HEK293 (cell line): Measurements from ENCODE around the gene GNB1.

Experiments used
- CTCF ChIP-seq: fragments of 450-650 bp; formaldehyde crosslinking; IDR thresholded peaks from 2 replicates; pipeline ENCODE4 v1.5.1; 2016; ENCODE audit warnings: missing biosample characterization, missing genetic modification characterization
- PRDM2 ChIP-seq: fragments of 450-650 bp; formaldehyde crosslinking; IDR thresholded peaks from 2 replicates; pipeline ENCODE4 v1.5.1; 2016; ENCODE audit warnings: missing biosample characterization, missing genetic modification characterization, borderline replicate concordance
- SCRT1 ChIP-seq: fragments of 450-650 bp; formaldehyde crosslinking; IDR thresholded peaks from 2 replicates; pipeline ENCODE4 v1.5.1; 2016; ENCODE audit warnings: missing biosample characterization, missing genetic modification characterization, borderline replicate concordance
- TRIM28 ChIP-seq: IDR thresholded peaks from 2 replicates; pipeline ENCODE4 v1.6.1; 2011; ENCODE audit warnings: low read length, control low read depth, borderline replicate concordance
- YY1 ChIP-seq: fragments of 450-650 bp; formaldehyde crosslinking; IDR thresholded peaks from 2 replicates; pipeline ENCODE4 v1.5.1; 2018; ENCODE audit warnings: missing biosample characterization, missing genetic modification characterization
- ZFHX2 ChIP-seq: fragments of 450-650 bp; formaldehyde crosslinking; conservative IDR thresholded peaks from 2 replicates; pipeline ENCODE4 v1.5.1; 2016; ENCODE audit warnings: missing biosample characterization, missing genetic modification characterization
- ZNF10 ChIP-seq: fragments of 450-650 bp; formaldehyde crosslinking; IDR thresholded peaks from 2 replicates; pipeline ENCODE4 v1.5.1; 2017; ENCODE audit warnings: missing biosample characterization, missing genetic modification characterization
- ZNF155 ChIP-seq: fragments of 450-650 bp; formaldehyde crosslinking; IDR thresholded peaks from 2 replicates; pipeline ENCODE4 v1.5.1; 2016; ENCODE audit warnings: missing biosample characterization, missing genetic modification characterization
- ZNF416 ChIP-seq: fragments of 450-650 bp; formaldehyde crosslinking; IDR thresholded peaks from 2 replicates; pipeline ENCODE4 v1.5.1; 2016; ENCODE audit warnings: missing biosample characterization, missing genetic modification characterization
- ZNF514 ChIP-seq: fragments of 450-650 bp; formaldehyde crosslinking; IDR thresholded peaks from 2 replicates; pipeline ENCODE4 v1.5.1; 2016; ENCODE audit warnings: missing biosample characterization, missing genetic modification characterization
- ZNF561 ChIP-seq: fragments of 450-650 bp; IDR thresholded peaks from 2 replicates; pipeline ENCODE4 v1.5.1; 2018; ENCODE audit warnings: missing biosample characterization, missing genetic modification characterization, borderline replicate concordance
- ZNF596 ChIP-seq: fragments of 450-650 bp; IDR thresholded peaks from 2 replicates; pipeline ENCODE4 v1.5.0; 2018; ENCODE audit warnings: missing biosample characterization, mild to moderate bottlenecking, missing genetic modification characterization, moderate library complexity
- ZNF660 ChIP-seq: fragments of 450-650 bp; IDR thresholded peaks from 2 replicates; pipeline ENCODE4 v1.5.1; 2018; ENCODE audit warnings: missing biosample characterization, mild to moderate bottlenecking, missing genetic modification characterization
- ZSCAN30 ChIP-seq: fragments of 450-650 bp; IDR thresholded peaks from 2 replicates; pipeline ENCODE4 v1.5.1; 2018; ENCODE audit warnings: missing biosample characterization, mild to moderate bottlenecking, missing genetic modification characterization, moderate library complexity

GRCh38 chr1:1752190-1752589 lies 138.7 kb downstream of the GNB1 start:
- no peak for TF ChIP-seq ZFHX2 (tag by site-specific recombination)
- no peak for TF ChIP-seq CTCF (tag by site-specific recombination)
- no peak for TF ChIP-seq ZNF660 (tag by site-specific recombination)
- TF ChIP-seq ZNF596 (tag by site-specific recombination): no peak
- no peak for TF ChIP-seq ZNF561 (tag by site-specific recombination)
- no peak for TF ChIP-seq ZNF155
- no peak for TF ChIP-seq YY1
- TF ChIP-seq SCRT1: no peak
- no peak for TF ChIP-seq ZNF416 (tag by site-specific recombination)
- no peak for TF ChIP-seq ZNF514 (tag by site-specific recombination)
- TF ChIP-seq TRIM28: no peak
- no peak for TF ChIP-seq ZNF10
- TF ChIP-seq PRDM2 (tag by site-specific recombination): no peak
- no peak for TF ChIP-seq ZSCAN30 (tag by site-specific recombination)
